Endothelial cell of umbilical vein (primary cell): ENCODE measurements around the gene ABHD17A.

Experiments
- EZH2 ChIP-seq: IDR thresholded peaks from 2 replicates; pipeline ENCODE4 v1.6.1; 2012; ENCODE audit warnings: borderline replicate concordance, low read depth, mild to moderate bottlenecking, moderate library complexity, low read length, inconsistent platforms; ENCODE audit not compliant: severe bottlenecking
- FOS ChIP-seq: IDR thresholded peaks from 2 replicates; pipeline ENCODE4 v1.6.1; 2011; ENCODE audit warnings: mild to moderate bottlenecking, low read length, moderate library complexity, borderline replicate concordance; ENCODE audit not compliant: insufficient read depth
- GATA2 ChIP-seq: IDR thresholded peaks from 2 replicates; pipeline ENCODE4 v1.7.0; 2011; ENCODE audit warnings: low read depth, mild to moderate bottlenecking, moderate library complexity, mixed read lengths, low read length; ENCODE audit not compliant: insufficient read length, insufficient read depth
- JUN ChIP-seq: IDR thresholded peaks from 2 replicates; pipeline ENCODE4 v1.6.1; 2011; ENCODE audit warnings: borderline replicate concordance, low read depth; ENCODE audit not compliant: insufficient read length, insufficient read depth
- MAX ChIP-seq: IDR thresholded peaks from 2 replicates; pipeline ENCODE4 v1.6.1; 2011; ENCODE audit not compliant: insufficient read depth, insufficient read length
- MYC ChIP-seq: IDR thresholded peaks from one replicate; pipeline ENCODE4 v1.6.1; 2011; ENCODE audit warnings: mild to moderate bottlenecking, low read depth, low read length
- POLR2A ChIP-seq: IDR thresholded peaks from 2 replicates; pipeline ENCODE4 v1.6.1; 2012; ENCODE audit warnings: low read depth, mild to moderate bottlenecking, control low read depth, low read length
- POLR2AphosphoS5 ChIP-seq: IDR thresholded peaks from 2 replicates; pipeline ENCODE4 v1.6.1; 2012; ENCODE audit warnings: low read depth, mild to moderate bottlenecking, control low read depth, low read length, moderate library complexity; ENCODE audit not compliant: insufficient read depth
- TF ChIP-seq, protein P1 (sequence below), 2 donors: IDR thresholded peaks; 1 replicate in 1 of 2; 2 replicates in 1 of 2; pipeline ENCODE4 v1.5.1; 2011; ENCODE audit warnings: low read length in 2 of 2, mild to moderate bottlenecking in 2 of 2, moderate library complexity in 2 of 2, control low read depth in 1 of 2, inconsistent platforms in 1 of 2, low read depth in 1 of 2; ENCODE audit not compliant: insufficient read depth in 1 of 2; ENCODE audit errors: extremely low read depth in 1 of 2

DNA sequence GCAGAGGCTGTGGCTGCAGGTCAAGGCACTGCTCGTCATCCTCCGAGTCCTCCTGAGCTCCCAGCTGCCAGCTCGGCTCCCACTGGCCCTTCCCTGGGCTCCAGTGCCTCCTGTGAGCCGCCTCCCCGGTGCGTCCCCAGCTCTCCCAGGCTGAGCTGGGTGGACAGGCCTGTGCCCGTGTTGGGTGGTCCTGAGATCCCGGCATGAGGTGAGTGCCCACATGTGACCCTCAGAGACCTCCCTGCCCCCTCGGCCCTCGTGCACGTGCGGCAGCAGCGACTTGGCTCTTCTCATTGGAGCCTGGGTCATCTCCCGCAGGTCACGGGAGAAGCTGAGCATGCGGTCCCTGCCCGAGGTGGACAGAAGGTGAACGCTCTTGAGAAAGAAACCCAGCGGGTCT, 35.3 kb upstream of the ABHD17A start:
- no peak for TF ChIP-seq POLR2AphosphoS5
- no peak for TF ChIP-seq POLR2A
- TF ChIP-seq, protein P1, sequence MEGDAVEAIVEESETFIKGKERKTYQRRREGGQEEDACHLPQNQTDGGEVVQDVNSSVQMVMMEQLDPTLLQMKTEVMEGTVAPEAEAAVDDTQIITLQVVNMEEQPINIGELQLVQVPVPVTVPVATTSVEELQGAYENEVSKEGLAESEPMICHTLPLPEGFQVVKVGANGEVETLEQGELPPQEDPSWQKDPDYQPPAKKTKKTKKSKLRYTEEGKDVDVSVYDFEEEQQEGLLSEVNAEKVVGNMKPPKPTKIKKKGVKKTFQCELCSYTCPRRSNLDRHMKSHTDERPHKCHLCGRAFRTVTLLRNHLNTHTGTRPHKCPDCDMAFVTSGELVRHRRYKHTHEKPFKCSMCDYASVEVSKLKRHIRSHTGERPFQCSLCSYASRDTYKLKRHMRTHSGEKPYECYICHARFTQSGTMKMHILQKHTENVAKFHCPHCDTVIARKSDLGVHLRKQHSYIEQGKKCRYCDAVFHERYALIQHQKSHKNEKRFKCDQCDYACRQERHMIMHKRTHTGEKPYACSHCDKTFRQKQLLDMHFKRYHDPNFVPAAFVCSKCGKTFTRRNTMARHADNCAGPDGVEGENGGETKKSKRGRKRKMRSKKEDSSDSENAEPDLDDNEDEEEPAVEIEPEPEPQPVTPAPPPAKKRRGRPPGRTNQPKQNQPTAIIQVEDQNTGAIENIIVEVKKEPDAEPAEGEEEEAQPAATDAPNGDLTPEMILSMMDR (IDR thresholded peaks at IDR 0.05; ENCODE audit: extremely low read depth in 1 of 2, insufficient read depth in 1 of 2, low read depth in 1 of 2, low read length in 2 of 2), result no peak
- TF ChIP-seq FOS, result no peak
- no peak for TF ChIP-seq EZH2
- no peak for TF ChIP-seq MYC
- no peak for TF ChIP-seq JUN
- TF ChIP-seq MAX, result no peak
- no peak for TF ChIP-seq GATA2
